Suppressor macrophage (primary cell): ENCODE measurements around the gene AVPR2.

Experiments
- DNase-seq, 4 experiments: peaks; one replicate each; pipeline ENCODE4 v3.0.0-alpha.2; 2020 to 2022

Gene AVPR2

DNA sequence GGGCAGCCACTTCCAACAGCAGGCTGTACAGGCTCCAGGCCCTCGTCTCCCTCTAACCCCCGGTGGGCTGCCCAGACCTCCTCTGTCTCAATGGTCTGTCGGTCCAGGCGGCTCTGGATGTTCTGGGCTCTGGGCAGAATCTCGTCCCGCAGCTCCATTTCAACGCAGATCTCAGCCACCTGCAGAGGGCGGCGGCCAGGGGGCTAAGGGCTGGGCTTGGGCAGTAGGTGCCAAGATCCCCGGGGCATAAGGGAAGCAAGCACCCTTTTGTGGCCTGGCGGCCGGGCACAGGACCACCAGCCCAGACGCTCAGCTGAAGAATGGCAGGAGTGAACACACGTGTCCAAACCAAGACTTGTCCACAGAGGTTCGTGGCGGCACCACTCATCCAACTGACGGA lies 9.2 kb downstream of the AVPR2 start:
- no peak for DNase-seq

GRCh38 chrX:153917869-153918268 lies 13.4 kb downstream of the AVPR2 start:
- DNase-seq, result no peak

DNA sequence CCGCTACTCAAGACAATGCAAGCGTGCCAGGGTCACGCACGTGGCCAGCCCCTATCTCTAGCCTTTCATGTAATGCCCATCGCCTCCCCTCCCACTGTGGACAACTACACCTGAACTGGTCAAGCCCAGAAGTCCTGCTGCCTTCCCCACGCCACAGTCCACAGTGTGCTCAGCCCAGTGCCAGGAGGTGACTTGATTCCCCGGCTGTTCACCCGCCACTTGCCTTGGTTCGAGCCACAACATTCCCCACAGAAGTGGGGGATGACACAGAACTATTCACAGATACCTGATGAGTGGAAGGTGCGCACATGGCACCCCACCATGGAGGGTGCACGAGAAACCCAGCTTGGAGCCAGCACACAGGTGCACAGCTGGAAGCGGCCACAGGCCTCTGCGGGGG lies 14.8 kb downstream of the AVPR2 start:
- DNase-seq, result no peak

GRCh38 chrX:153920546-153920945 lies 16.1 kb downstream of the AVPR2 start:
- no peak for DNase-seq

DNA sequence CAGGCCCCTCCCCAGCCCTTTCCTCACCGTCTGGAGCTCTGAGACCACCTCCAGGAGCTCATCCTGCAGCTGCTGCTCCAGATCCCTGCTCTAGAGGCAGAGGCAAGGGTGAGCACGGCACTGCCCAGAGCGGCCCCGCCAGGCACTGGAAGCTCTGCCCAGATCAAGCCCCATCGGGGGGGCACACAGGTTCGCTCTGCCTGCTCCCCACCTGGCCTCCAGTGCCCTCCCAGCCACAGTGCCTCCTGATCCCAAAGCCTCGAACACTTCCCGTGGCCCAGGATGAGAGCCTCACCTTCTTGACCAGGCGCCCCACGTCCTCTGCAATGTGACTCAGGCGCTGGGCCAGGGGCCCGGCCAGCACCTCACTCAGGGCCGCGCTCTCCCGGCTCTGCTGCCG lies 16.6 kb downstream of the AVPR2 start:
- DNase-seq, result no peak

GRCh38 chrX:153921511-153922446 lies 17.3 kb downstream of the AVPR2 start:
- no peak for DNase-seq

- peak in 3 of 4 experiments; percentile 37 to 43 (median 38) for DNase-seq
Measured at GRCh38 chrX:153922932-153923857, 18.7 kb downstream of the AVPR2 start.

DNA sequence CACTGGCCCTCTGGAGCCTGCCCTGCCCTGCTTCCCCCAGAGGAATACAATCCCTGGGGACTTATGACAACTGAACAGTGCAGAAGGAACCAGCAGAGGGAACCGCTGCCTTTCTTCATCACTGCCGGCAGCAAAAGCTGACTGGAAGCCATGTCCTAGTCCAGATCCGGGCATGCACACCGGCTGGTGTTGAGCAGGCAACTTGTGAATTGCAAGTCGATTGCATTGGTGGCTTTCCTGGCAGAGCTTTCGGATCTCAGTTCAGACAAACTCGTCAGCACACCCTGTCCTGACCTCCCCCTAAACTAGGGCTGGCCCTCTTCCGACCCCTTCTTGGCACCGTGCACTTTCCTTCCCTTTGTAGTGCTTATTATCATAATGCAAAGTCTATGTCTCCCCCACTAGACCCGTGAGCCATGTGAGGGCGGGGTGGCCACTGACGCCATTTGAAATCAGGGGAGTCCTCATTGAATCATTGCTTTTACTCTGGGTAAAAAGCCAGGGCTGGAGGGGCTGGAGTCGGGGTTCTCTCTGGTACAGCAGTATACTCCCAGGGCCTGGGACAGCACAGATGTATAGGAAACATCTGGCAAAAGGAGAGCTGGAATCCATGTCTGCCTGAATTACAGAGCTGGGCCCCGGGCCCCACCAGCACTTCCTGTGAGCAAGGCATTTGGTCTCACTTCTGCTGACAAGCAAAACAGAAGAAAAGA lies 19.8 kb downstream of the AVPR2 start:
- peak; percentile 58 to 78 (median 76) for DNase-seq

- peak in 1 of 4 experiments; percentile 34 for DNase-seq
Measured at GRCh38 chrX:153925387-153925738, 20.9 kb downstream of the AVPR2 start.

DNA sequence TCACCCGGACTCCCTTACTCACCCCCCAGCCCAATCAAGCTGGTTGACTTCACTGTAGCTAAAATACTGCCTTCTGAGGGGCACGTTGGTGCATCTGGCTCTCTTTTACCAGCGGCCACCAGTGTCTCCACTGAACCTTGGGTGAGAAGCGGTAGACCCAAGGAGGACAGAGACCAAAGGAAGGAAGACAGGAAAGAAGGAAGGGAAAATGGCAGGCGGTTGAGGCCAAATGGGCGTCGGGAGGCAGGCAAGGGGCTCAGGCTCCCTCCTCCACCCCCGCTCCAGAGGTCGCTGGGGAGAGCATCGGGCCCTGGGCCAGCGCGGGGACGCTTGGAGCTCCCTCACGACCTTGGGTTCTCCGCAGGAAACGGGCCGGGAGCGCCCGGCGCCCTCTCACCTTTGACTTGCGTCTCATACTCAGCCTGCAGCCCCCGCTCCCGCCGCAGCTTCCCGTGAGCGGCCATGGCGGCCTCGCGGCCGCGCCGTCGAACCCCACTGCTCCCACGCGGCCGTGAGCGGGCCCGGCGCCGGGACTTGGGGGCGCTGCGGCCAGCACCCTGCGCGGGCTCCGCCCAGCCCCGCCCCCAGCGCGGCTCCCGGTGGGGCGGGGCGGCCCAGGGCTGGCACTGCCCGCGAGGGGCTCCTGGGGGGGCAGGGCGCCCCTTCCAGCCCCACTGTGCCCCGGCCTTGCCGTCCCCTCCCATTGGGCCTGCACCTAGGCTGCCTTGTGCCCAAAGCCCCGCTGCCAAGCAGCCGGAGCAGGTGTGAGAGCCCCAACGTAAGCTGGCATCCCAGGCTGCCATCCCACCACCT lies 21.5 kb downstream of the AVPR2 start, which contains the start of gene ARHGAP4:
Gene ARHGAP4 (minus strand): TSS at position 526 of the 813 bp plus-strand sequence. CDS start 62 bp downstream, at position 464.
- DNase-seq, result peak; percentile 56 to 85 (median 75)

GRCh38 chrX:153926552-153926857 lies 22.0 kb downstream of the AVPR2 start:
- no peak for DNase-seq

GRCh38 chrX:153926858-153927671 lies 22.6 kb downstream of the AVPR2 start:
- peak; percentile 80 to 90 (median 89) for DNase-seq

- DNase-seq, result peak in 1 of 4 experiments; percentile 59
Measured at GRCh38 chrX:153927672-153927921, 23.1 kb downstream of the AVPR2 start.

GRCh38 chrX:153927922-153928760 lies 23.7 kb downstream of the AVPR2 start:
- peak; percentile 95 to 98 (median 97) for DNase-seq

GRCh38 chrX:153928846-153929245 lies 24.4 kb downstream of the AVPR2 start:
- DNase-seq, result no peak

DNA sequence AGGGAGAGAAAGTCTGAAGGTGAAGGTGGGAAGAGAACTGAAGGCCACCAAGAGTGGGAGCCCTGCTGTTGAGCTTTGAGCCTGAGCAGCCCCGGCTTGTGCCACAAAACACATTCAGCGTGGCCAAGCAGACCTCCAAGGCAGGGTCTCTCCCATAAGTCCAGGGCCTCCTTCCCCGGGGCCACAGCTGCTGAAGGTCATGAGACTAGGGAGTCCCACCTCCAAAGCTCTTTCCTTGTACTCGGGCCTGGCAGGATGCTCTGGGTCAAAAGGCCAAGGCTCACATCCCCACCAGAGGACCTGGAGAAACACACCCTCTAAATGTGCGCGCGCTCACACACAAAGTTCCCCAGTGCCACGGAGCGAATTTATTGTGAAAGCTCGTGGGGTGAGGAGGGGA lies 25.1 kb downstream of the AVPR2 start:
- DNase-seq, result no peak

- DNase-seq, result no peak
Measured at GRCh38 chrX:153930011-153930910, 25.8 kb downstream of the AVPR2 start.

- DNase-seq, result no peak
Measured at GRCh38 chrX:153931151-153931550, 26.7 kb downstream of the AVPR2 start.

- DNase-seq, result no peak
Measured at GRCh38 chrX:153931748-153932147, 27.3 kb downstream of the AVPR2 start.
